Anterior cingulate cortex (tissue), 58 donors: ENCODE measurements around the gene RAD9A.
A peak's percentile ranks its signal among the peaks of the same experiment; 100 is the strongest.

Source experiments
- DNase-seq, 58 donors: peaks; one replicate each; lab custom pipeline; 2025; lab: John Stamatoyannopoulos, UW

The RAD9A gene

DNA sequence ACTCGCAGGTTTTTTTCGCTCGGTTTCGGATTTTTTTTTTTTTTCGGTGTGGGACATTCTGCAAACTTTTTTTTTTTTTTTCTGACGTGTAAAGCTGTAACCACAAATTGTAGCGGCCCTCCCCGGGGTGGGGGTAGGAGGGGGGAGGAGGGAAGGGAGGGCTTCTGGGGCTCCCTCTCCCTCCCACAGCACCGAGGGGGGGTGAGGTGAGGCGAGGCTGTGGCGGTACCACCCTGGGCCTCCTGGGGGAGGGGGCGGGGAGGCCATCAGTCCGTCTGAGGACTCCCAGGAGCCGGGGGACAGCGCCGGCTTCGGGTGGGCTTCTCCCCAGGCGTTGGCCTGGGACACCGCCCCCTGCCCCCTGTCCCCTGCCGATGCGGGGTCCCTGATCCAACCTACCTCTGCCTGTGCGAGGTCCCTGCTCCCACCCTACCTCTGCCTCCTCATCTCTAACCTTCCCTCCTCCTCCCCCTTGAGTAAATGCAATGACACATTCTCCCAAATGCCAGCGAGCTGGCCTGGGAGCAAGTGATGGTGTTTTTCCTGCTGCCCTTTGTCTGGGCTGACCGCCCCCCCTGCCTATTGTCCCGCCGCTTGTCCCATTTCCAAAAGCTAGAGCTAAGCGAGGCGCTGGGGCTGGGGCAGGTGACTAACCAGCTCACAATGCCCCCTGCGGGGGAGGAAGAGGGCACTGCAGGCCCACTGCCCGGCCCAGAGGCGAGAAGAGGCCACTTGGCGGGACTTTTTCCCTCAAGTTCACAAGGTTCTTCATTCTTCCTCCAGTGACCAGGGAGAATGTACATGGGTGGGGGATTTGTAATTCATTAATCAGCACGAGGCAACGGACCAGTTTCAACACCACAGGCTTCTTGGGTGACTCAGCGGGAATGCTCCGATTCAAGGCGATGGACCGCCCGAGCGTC lies 17.9 kb upstream of the RAD9A start:
- DNase-seq: peak in 11 of 58 donors; percentile 16 to 69 (median 45)

GRCh38 chr11:67374571-67375281 lies 17.1 kb upstream of the RAD9A start:
- no peak for DNase-seq

- no peak for DNase-seq
Observed at GRCh38 chr11:67375320-67376055, 16.3 kb upstream of the RAD9A start.

DNA sequence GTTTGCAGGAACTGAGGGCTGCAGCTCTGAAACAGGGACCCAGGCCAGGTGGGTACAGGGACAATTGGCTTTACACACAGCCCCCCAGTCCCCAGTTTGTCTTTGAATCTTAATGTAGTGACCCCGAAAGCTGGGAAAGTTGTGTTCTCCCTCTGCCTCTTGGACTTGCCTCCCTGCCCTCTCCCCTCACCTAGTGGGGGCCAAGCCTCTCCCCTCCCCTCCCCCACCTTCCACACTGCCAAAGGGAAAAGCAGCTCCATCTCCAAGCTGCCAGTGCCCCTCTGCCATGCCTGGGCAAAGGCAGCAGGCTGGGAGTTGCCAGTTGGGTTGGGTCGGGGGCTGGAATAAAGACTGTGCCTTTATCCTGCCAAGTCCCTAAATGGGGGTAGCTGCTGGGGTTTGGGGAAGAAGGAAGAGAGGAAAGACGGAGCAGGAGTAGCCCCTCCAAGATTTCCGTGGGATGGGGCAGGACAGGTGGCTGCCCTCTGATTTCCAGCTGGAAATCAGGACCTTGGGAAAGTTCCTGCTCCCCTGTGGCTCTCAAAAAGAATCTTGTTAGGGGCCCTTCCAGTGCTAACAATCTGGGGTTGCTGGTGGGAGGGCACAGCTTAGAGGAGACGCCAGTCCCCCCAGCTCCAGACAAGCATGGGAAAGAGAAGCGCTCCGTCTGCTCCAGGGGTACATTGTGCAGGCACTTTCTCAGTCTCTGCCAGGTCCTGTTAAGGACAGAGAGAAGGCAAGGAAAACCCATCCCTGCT lies 15.5 kb upstream of the RAD9A start:
- DNase-seq: no peak

- DNase-seq: no peak
Observed at GRCh38 chr11:67376873-67377808, 14.6 kb upstream of the RAD9A start.

DNA sequence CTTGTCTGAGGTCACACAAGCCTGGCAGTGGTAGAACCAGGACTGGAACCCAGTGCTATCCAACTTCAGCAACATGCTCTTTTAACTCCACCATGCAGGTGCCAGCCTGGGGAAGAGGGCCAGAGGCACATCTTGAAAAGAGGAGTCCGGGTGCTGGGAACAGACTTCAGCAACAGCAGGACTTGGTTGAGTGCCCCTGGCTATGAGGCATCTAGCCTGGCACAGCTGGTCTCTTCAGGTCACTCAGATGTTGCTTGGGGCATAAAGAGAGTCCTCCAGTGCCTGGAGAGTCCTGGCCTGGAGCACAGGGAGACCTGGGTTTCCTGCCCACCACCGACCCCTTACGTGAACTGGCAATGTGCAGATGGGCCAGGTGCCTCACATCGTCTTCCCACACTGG lies 13.2 kb upstream of the RAD9A start:
- DNase-seq: no peak

DNA sequence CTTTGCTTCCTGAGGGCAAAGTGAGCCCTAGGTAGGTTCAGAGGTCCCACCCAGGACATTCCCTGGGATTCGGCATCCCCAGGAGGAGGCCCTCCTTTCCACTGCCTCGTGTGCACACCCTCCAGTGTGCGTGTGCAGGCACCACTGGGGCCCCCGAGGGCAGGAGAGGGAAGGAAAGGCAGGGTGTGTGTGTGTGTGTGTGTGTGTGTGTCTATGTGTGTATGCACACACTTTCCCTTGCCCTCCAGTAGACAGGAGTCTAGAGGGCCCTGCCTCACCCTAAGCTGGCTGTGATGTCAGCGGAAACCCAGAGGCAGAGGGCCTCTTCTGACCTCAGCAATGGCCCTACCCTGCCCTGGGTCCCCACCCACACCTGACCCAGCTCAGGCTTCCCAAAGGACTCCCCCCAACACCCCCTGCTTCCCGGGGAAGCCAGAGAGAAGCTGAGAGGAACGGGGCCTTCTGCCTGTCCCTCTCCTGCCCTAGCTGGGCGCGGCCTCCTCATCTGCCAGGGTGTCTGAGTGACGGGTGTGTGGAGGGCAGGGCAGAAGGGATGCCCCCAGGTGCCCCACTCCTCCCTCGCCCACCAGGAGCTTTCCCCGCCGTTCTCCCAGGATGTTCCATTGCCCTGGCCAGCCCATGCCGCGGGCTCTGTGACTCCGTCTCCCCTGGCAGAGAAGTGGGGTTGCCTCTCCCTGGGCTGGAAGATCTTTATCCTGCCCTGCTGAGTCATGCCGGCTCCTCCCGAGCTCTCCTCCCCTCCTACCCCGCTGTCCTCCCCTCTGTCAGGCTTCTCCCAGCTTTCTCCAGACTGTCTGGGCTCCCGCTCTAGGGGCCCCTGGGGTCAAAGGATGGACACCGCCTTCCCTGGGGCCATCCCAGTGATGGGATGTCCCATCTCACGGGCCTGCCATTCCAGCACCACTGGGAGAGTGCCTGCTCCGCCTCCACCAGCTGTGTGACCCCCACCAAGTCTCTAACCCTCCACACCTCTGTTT lies 12.4 kb upstream of the RAD9A start:
- no peak for DNase-seq

GRCh38 chr11:67381244-67381972 lies 10.4 kb upstream of the RAD9A start:
- DNase-seq: no peak

GRCh38 chr11:67382276-67383136 lies 9.3 kb upstream of the RAD9A start:
- peak in 55 of 58 donors; percentile 4 to 82 (median 63) for DNase-seq

- peak in 42 of 58 donors; percentile 22 to 85 (median 52) for DNase-seq
Observed at GRCh38 chr11:67384851-67385366, 6.9 kb upstream of the RAD9A start.

DNA sequence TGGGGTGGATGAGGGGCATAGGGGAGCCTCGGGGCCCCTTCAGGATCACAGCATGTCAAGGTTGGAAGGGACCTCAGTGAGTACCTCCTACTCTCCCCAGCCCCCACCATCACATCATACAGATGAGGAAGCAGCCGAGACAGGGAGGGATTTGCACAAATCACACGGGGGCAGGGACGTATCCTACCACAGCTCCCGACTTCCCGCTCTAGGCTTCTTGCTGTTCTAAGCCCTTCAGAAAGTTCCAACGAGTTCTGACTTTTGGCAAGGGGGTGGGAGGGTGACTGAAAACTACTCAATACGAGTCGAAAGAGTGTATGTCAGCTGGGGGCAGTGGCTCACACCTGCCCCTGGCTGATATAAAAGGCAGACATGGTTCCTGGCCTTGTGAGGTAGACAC lies 4.7 kb upstream of the RAD9A start:
- DNase-seq: no peak

DNA sequence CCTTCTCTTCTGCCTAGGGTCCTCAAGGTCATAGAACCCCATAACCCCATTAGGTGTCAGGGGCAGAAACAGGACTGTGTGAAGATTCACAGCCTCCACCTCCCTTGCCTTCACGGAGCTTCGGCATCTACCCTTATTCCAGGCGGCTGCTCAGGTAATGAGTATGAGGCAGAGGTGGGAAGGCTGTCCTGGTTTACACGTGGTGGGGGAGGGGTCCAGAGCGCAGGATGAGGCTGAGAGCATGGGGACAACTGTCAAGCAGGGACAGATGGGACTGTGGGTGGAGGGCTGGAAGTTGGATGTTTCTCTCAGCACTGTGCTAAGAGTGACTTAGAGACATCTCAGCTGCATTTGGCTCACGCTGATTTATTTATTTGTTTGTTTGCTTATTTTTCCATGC lies 4.3 kb upstream of the RAD9A start:
- no peak for DNase-seq

GRCh38 chr11:67389477-67389876 lies 2.3 kb upstream of the RAD9A start:
- peak in 1 of 58 donors; percentile 22 for DNase-seq

- no peak for DNase-seq
Observed at GRCh38 chr11:67390947-67391303, 861 bp upstream of the RAD9A start.

- DNase-seq: no peak
Observed at GRCh38 chr11:67392183-67392715, 463 bp downstream of the RAD9A start.

GRCh38 chr11:67393437-67393836 lies 1.7 kb downstream of the RAD9A start:
- DNase-seq: no peak
